Measurements from ENCODE around the gene NETO2. TPM values are rescaled to one million over a fixed set of nuclear protein-coding genes. Genes with fewer than 3 reads are reported as not detected.

Gene NETO2
- total and polyA plus RNA-seq, 9 of the 15 experiments (the other 6 are each of a cell fraction or from before 2014, with no cell fraction given) = 4.1 to 37.0 (median 22.2) TPM

DNA sequence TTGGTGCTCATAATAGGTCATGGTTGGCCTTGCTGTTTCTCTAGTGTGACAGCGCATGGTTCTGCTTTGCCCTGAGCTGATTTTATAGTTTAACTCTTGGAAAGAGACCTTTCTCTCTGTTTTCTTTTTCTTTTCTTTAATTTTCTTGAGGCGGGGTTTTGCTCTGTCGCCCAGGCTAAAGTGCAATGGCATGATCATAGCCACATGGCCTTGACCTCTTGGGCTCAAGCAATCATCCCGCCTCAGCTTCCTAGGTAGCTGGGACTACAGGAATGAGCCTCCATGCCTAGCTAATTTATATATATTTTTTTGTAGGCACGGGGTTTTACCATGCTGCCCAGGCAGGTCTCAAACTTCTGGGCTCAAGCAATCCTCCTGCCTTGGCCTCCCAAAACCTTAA, 89.8 kb downstream of the NETO2 start:
- TF ChIP-seq RBM14 (IDR thresholded peaks at IDR 0.05; ENCODE audit: borderline replicate concordance, insufficient read depth, low read depth, low read length) (no peak), FUS (optimal IDR thresholded peaks at IDR 0.05; ENCODE audit: low read depth, low read length) (no peak), ZFP1 (CRISPR knock-in tag; IDR thresholded peaks at IDR 0.05) (no peak), HDAC2 (IDR thresholded peaks at IDR 0.05) (no peak), ZNF224 (CRISPR knock-in tag; IDR thresholded peaks at IDR 0.05) (no peak), ZNF175 (CRISPR knock-in tag; IDR thresholded peaks at IDR 0.05; ENCODE audit: low read depth) (no peak), ZNF445 (CRISPR knock-in tag; IDR thresholded peaks at IDR 0.05; ENCODE audit: low read depth) (no peak), FOS (IDR thresholded peaks at IDR 0.05; ENCODE audit: extremely low read depth, insufficient read length) (no peak), MCM3 (IDR thresholded peaks at IDR 0.05) (no peak), CTBP1 (IDR thresholded peaks at IDR 0.05; ENCODE audit: borderline replicate concordance) (no peak), FOXK1 (CRISPR knock-in tag; IDR thresholded peaks at IDR 0.05; ENCODE audit: borderline replicate concordance) (no peak), SRF (CRISPR knock-in tag; IDR thresholded peaks at IDR 0.05) (no peak), NCOR1 (IDR thresholded peaks at IDR 0.05) (no peak)
- TF ChIP-seq, protein P1, sequence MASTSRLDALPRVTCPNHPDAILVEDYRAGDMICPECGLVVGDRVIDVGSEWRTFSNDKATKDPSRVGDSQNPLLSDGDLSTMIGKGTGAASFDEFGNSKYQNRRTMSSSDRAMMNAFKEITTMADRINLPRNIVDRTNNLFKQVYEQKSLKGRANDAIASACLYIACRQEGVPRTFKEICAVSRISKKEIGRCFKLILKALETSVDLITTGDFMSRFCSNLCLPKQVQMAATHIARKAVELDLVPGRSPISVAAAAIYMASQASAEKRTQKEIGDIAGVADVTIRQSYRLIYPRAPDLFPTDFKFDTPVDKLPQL (IDR thresholded peaks at IDR 0.05; ENCODE audit: extremely low read depth, insufficient read length) = no peak
- TF ChIP-seq, protein P2, sequence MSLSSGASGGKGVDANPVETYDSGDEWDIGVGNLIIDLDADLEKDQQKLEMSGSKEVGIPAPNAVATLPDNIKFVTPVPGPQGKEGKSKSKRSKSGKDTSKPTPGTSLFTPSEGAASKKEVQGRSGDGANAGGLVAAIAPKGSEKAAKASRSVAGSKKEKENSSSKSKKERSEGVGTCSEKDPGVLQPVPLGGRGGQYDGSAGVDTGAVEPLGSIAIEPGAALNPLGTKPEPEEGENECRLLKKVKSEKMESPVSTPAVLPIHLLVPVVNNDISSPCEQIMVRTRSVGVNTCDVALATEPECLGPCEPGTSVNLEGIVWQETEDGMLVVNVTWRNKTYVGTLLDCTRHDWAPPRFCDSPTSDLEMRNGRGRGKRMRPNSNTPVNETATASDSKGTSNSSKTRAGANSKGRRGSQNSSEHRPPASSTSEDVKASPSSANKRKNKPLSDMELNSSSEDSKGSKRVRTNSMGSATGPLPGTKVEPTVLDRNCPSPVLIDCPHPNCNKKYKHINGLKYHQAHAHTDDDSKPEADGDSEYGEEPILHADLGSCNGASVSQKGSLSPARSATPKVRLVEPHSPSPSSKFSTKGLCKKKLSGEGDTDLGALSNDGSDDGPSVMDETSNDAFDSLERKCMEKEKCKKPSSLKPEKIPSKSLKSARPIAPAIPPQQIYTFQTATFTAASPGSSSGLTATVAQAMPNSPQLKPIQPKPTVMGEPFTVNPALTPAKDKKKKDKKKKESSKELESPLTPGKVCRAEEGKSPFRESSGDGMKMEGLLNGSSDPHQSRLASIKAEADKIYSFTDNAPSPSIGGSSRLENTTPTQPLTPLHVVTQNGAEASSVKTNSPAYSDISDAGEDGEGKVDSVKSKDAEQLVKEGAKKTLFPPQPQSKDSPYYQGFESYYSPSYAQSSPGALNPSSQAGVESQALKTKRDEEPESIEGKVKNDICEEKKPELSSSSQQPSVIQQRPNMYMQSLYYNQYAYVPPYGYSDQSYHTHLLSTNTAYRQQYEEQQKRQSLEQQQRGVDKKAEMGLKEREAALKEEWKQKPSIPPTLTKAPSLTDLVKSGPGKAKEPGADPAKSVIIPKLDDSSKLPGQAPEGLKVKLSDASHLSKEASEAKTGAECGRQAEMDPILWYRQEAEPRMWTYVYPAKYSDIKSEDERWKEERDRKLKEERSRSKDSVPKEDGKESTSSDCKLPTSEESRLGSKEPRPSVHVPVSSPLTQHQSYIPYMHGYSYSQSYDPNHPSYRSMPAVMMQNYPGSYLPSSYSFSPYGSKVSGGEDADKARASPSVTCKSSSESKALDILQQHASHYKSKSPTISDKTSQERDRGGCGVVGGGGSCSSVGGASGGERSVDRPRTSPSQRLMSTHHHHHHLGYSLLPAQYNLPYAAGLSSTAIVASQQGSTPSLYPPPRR (CRISPR knock-in tag; IDR thresholded peaks at IDR 0.05; ENCODE audit: borderline replicate concordance) = no peak
- POLR2A ChIA-PET = interaction anchor here (0.6 to 1.6 kb wide), 2 partner anchors 14 to 1531 kb away, joined by 4 to 5 read pairs; no protein-coding TSS in a partner anchor
- no peak for ATAC-seq
- CTCF ChIA-PET (ENCODE audit: low intra/inter-chr PET ratio) = no interaction called here
- Histone ChIP-seq H3K4me2 (ENCODE audit: insufficient read depth, low read length) (no peak overlapping the region), H3K4me3 (no peak overlapping the region), H3K9me3 (replicated peaks; ENCODE audit: control insufficient read depth, insufficient read depth, low read depth, low read length) (no peaks in the 10 kb centered on the region; the same call in 1 of the 2 replicates), H3K9ac (ENCODE audit: insufficient read depth in 1 of 2, low read depth in 2 of 2, low read length in 2 of 2) (no peak overlapping the region), H3K36me3 (ENCODE audit: control insufficient read depth, insufficient read depth, low read length) (no peaks in the 10 kb centered on the region), H2AFZ (ENCODE audit: low read depth, low read length) (no peak overlapping the region), H3K9me1 (ENCODE audit: control insufficient read depth, insufficient read depth, low read length) (no peaks in the 10 kb centered on the region), H3K27ac (ENCODE audit: extremely low read depth, low read depth, low read length) (no peak overlapping the region), H4K20me1 (replicated peaks; ENCODE audit: control insufficient read depth, insufficient read depth, low read length) (no peaks in the 10 kb centered on the region), H3K79me2 (ENCODE audit: control insufficient read depth, insufficient read depth, low read length) (no peaks in the 10 kb centered on the region), H3K27me3 (ENCODE audit: control insufficient read depth in 2 of 2, insufficient read depth in 2 of 2, low read length in 2 of 2) (peaks cover 41 to 85% of the 10 kb centered on the region in 2 experiments), H3K4me1 (replicated peaks in 1 of 2; ENCODE audit: control insufficient read depth in 2 of 2, insufficient read depth in 2 of 2, low read length in 2 of 2) (peaks cover 0 to 8% of the 10 kb centered on the region in 2 experiments; a peak in 1 of 5 replicates)
- in situ Hi-C loops (cut with MboI) = no loop called here
- intact Hi-C loops (cut with micrococcal nuclease) = no loop called here
- WGBS (ENCODE audit: insufficient coverage, low coverage, missing lambda C conversion rate) = 13% methylated on average over 5 of the region's 5 CpGs
- no TSS peak for BruUV-seq (replicated peaks)
- no peak for DNase-seq (ENCODE audit: extremely low read depth in 1 of 4, low spot score in 3 of 4)
- FAIRE-seq = no peak
